Trophoblast cell (in vitro differentiated cells and primary cell): ENCODE data around the gene CPN1.

Source experiments
- DNase-seq, 2 donors: peaks; one replicate each; pipeline ENCODE4 v3.0.0-alpha.2; 2016
- H2AFZ ChIP-seq: 2 replicates; pipeline ENCODE4 v1.6.1; 2013; ENCODE audit warnings: low read length, moderate library complexity, mild to moderate bottlenecking; ENCODE audit not compliant: insufficient read depth, poor library complexity
- H2AK5ac ChIP-seq: 2 replicates; pipeline ENCODE4 v1.6.1; 2013; ENCODE audit warnings: mild to moderate bottlenecking, low read length
- H2BK120ac ChIP-seq: 2 replicates; pipeline ENCODE4 v1.6.1; 2013; ENCODE audit warnings: low read length, mild to moderate bottlenecking, moderate library complexity; ENCODE audit not compliant: insufficient read depth, poor library complexity
- H2BK12ac ChIP-seq: 2 replicates; pipeline ENCODE4 v1.6.1; 2013; ENCODE audit warnings: mild to moderate bottlenecking, low read length, moderate library complexity
- H2BK5ac ChIP-seq: 2 replicates; pipeline ENCODE4 v1.6.1; 2013; ENCODE audit warnings: low read length, low read depth, moderate library complexity, mild to moderate bottlenecking; ENCODE audit not compliant: poor library complexity
- H3K14ac ChIP-seq: 2 replicates; pipeline ENCODE4 v1.6.1; 2013; ENCODE audit warnings: mild to moderate bottlenecking, low read length
- H3K18ac ChIP-seq: 2 replicates; pipeline ENCODE4 v1.6.1; 2013; ENCODE audit warnings: mild to moderate bottlenecking, low read length
- H3K23ac ChIP-seq: 2 replicates; pipeline ENCODE4 v1.6.1; 2013; ENCODE audit warnings: low read length
- H3K27ac ChIP-seq: 2 replicates; pipeline ENCODE4 v1.5.1; 2013; ENCODE audit warnings: low read depth, mild to moderate bottlenecking, inconsistent platforms, low read length, moderate library complexity
- H3K27me3 ChIP-seq: 2 replicates; pipeline ENCODE4 v1.6.1; 2013; ENCODE audit warnings: inconsistent platforms, mild to moderate bottlenecking, low read length, moderate library complexity; ENCODE audit not compliant: insufficient read depth
- H3K36me3 ChIP-seq, 2 experiments: 1 replicate in 1 of 2; 2 replicates in 1 of 2; pipeline ENCODE4 v1.6.1; 2013; ENCODE audit warnings: low read length in 2 of 2, mild to moderate bottlenecking in 2 of 2, moderate library complexity in 1 of 2; ENCODE audit not compliant: insufficient read depth in 2 of 2, control insufficient read depth in 1 of 2
- H3K4ac ChIP-seq: 2 replicates; pipeline ENCODE4 v1.6.1; 2013; ENCODE audit warnings: low read depth, mild to moderate bottlenecking, low read length, moderate library complexity
- H3K4me1 ChIP-seq, 2 experiments: 1 replicate in 1 of 2; 2 replicates in 1 of 2; pipeline ENCODE4 v1.6.1; 2013; ENCODE audit warnings: low read length in 2 of 2, mild to moderate bottlenecking in 2 of 2, moderate library complexity in 1 of 2; ENCODE audit not compliant: insufficient read depth in 2 of 2, control insufficient read depth in 1 of 2
- H3K4me2 ChIP-seq: 2 replicates; pipeline ENCODE4 v1.6.1; 2013; ENCODE audit warnings: inconsistent platforms, mild to moderate bottlenecking, low read length, moderate library complexity
- H3K4me3 ChIP-seq: 2 replicates; pipeline ENCODE4 v1.5.1; 2013; ENCODE audit warnings: mild to moderate bottlenecking, low read depth, low read length, inconsistent platforms
- H3K79me1 ChIP-seq: one replicate; pipeline ENCODE4 v1.6.1; 2013; ENCODE audit warnings: low read length
- H3K79me2 ChIP-seq: 2 replicates; pipeline ENCODE4 v1.6.1; 2013; ENCODE audit warnings: low read length, mild to moderate bottlenecking; ENCODE audit not compliant: control insufficient read depth, insufficient read depth, poor library complexity
- H3K9ac ChIP-seq: 2 replicates; pipeline ENCODE4 v1.6.1; 2013; ENCODE audit warnings: mild to moderate bottlenecking, low read length
- H3K9me3 ChIP-seq: 2 replicates; pipeline ENCODE4 v1.6.1; 2013; ENCODE audit warnings: low read depth, mild to moderate bottlenecking, control low read depth, inconsistent platforms, low read length; ENCODE audit not compliant: insufficient read depth
- H4K12ac ChIP-seq: 2 replicates; pipeline ENCODE4 v1.6.1; 2013; ENCODE audit warnings: low read depth, mild to moderate bottlenecking, low read length, moderate library complexity
- H4K8ac ChIP-seq: 2 replicates; pipeline ENCODE4 v1.6.1; 2013; ENCODE audit warnings: low read depth, mild to moderate bottlenecking, low read length, moderate library complexity
- H4K91ac ChIP-seq: one replicate; pipeline ENCODE4 v1.6.1; 2013; ENCODE audit warnings: low read depth, mild to moderate bottlenecking, low read length, moderate library complexity
- WGBS: extraction: QIAGEN DNeasy Blood & Tissue Kit; methylation state at CpG from one replicate; pipeline ENCODE4 v1.1.7; 2013; ENCODE audit warnings: missing lambda C conversion rate; ENCODE audit not compliant: insufficient read length, insufficient coverage; ENCODE audit errors: extremely low coverage; 5-methylcytosine and 5-hydroxymethylcytosine counted together

The CPN1 gene

GRCh38 chr10:100037758-100038315 lies 43.8 kb downstream of the CPN1 start:
- no peak overlapping the region for H3K4ac ChIP-seq
- H4K91ac ChIP-seq = no peak overlapping the region
- no peak overlapping the region for H2BK120ac ChIP-seq
- H2AFZ ChIP-seq = no peak overlapping the region
- H4K8ac ChIP-seq = no peak overlapping the region
- H3K9me3 ChIP-seq = no peaks in the 10 kb centered on the region
- no peak overlapping the region for H3K4me2 ChIP-seq
- no peak overlapping the region for H2BK12ac ChIP-seq
- H3K36me3 ChIP-seq = peaks cover 0 to 2% of the 10 kb centered on the region in 2 experiments
- H4K12ac ChIP-seq = no peak overlapping the region
- no CpG with 5 or more reads among the region's 5 CpGs for WGBS
- no peaks in the 10 kb centered on the region for H3K27me3 ChIP-seq
- no peak overlapping the region for H3K18ac ChIP-seq
- peaks cover 2 to 18% of the 10 kb centered on the region in 2 experiments for H3K4me1 ChIP-seq
- H3K79me2 ChIP-seq = no peaks in the 10 kb centered on the region
- H3K14ac ChIP-seq = no peak overlapping the region
- H3K27ac ChIP-seq = no peak overlapping the region
- H3K23ac ChIP-seq = no peak overlapping the region
- no peak overlapping the region for H2AK5ac ChIP-seq
- no peak overlapping the region for H2BK5ac ChIP-seq
- no peak overlapping the region for H3K4me3 ChIP-seq
- peak in 1 of 2 donors; percentile 56 for DNase-seq
- peaks cover 2% of the 10 kb centered on the region for H3K79me1 ChIP-seq
- no peak overlapping the region for H3K9ac ChIP-seq

GRCh38 chr10:100036850-100037249 lies 44.8 kb downstream of the CPN1 start:
- Histone ChIP-seq H2BK12ac (no peak overlapping the region), H2BK5ac (no peak overlapping the region), H3K18ac (no peak overlapping the region), H3K79me1 (peaks cover 2% of the 10 kb centered on the region), H3K4me3 (no peak overlapping the region), H3K4ac (no peak overlapping the region), H2BK120ac (no peak overlapping the region), H3K4me1 (peaks cover 2 to 18% of the 10 kb centered on the region in 2 experiments), H3K9me3 (no peaks in the 10 kb centered on the region), H4K12ac (no peak overlapping the region), H2AK5ac (no peak overlapping the region), H3K9ac (no peak overlapping the region), H2AFZ (no peak overlapping the region), H3K4me2 (no peak overlapping the region), H4K91ac (no peak overlapping the region), H4K8ac (peak overlapping the region; percentile 49), H3K23ac (no peak overlapping the region), H3K27ac (peak overlapping the region; percentile 37), H3K36me3 (peaks cover 0 to 2% of the 10 kb centered on the region in 2 experiments), H3K79me2 (no peaks in the 10 kb centered on the region), H3K27me3 (no peaks in the 10 kb centered on the region), H3K14ac (no peak overlapping the region)
- DNase-seq = no peak
- WGBS = no CpG with 5 or more reads among the region's 7 CpGs

GRCh38 chr10:100033766-100034418 lies 47.8 kb downstream of the CPN1 start:
- H2BK12ac ChIP-seq = no peak overlapping the region
- peaks cover 0 to 2% of the 10 kb centered on the region in 2 experiments for H3K36me3 ChIP-seq
- H3K9me3 ChIP-seq = peaks cover under 1% of the 10 kb centered on the region
- peak overlapping the region; percentile 36 for H3K27ac ChIP-seq
- no peaks in the 10 kb centered on the region for H3K79me2 ChIP-seq
- peaks cover 2 to 17% of the 10 kb centered on the region in 2 experiments for H3K4me1 ChIP-seq
- no peak overlapping the region for H2BK5ac ChIP-seq
- no peak overlapping the region for H2BK120ac ChIP-seq
- H3K79me1 ChIP-seq = peaks cover 2% of the 10 kb centered on the region
- H3K14ac ChIP-seq = no peak overlapping the region
- H4K8ac ChIP-seq = no peak overlapping the region
- DNase-seq = no peak
- H3K4me2 ChIP-seq = no peak overlapping the region
- no peak overlapping the region for H3K18ac ChIP-seq
- H3K4ac ChIP-seq = no peak overlapping the region
- no peak overlapping the region for H4K12ac ChIP-seq
- H3K4me3 ChIP-seq = no peak overlapping the region
- H3K23ac ChIP-seq = no peak overlapping the region
- H3K27me3 ChIP-seq = no peaks in the 10 kb centered on the region
- H2AK5ac ChIP-seq = no peak overlapping the region
- no CpG with 5 or more reads among the region's 1 CpG for WGBS
- no peak overlapping the region for H3K9ac ChIP-seq
- H4K91ac ChIP-seq = no peak overlapping the region
- H2AFZ ChIP-seq = no peak overlapping the region

GRCh38 chr10:100027416-100027815 lies 54.3 kb downstream of the CPN1 start:
- peak; percentile 17 to 73 for DNase-seq
- Histone ChIP-seq H2BK12ac (no peak overlapping the region), H3K18ac (no peak overlapping the region), H3K9ac (no peak overlapping the region), H3K27ac (no peak overlapping the region), H3K4me3 (no peak overlapping the region), H3K4ac (no peak overlapping the region), H2AK5ac (no peak overlapping the region), H2BK120ac (no peak overlapping the region), H3K79me1 (no peaks in the 10 kb centered on the region), H2AFZ (no peak overlapping the region), H3K9me3 (peaks cover 9% of the 10 kb centered on the region), H3K14ac (no peak overlapping the region), H3K4me2 (no peak overlapping the region), H4K12ac (no peak overlapping the region), H3K23ac (no peak overlapping the region), H2BK5ac (no peak overlapping the region), H3K4me1 (no peaks in the 10 kb centered on the region), H3K79me2 (no peaks in the 10 kb centered on the region), H4K91ac (no peak overlapping the region), H4K8ac (no peak overlapping the region), H3K27me3 (no peaks in the 10 kb centered on the region), H3K36me3 (no peaks in the 10 kb centered on the region)
- no CpG with 5 or more reads among the region's 1 CpG for WGBS
